ENCODE data around the gene PLEKHA3. TPM values are rescaled to one million over a fixed set of nuclear protein-coding genes. Genes with fewer than 3 reads are reported as not detected.

The PLEKHA3 gene
- total and polyA plus RNA-seq, 2 of the 4 experiments (the other 2 are of a cell fraction) = 3.9 to 5.5 TPM

GRCh38 chr2:178523596-178524134 is 43.4 kb downstream of the PLEKHA3 start:
- Histone ChIP-seq H4K8ac (ENCODE audit: low read depth in 2 of 2, low read length in 2 of 2) (peak overlapping the region; percentile 46 to 93; a peak in 3 of 4 replicates), H3K4me3 (ENCODE audit: insufficient read depth, low read depth, low read length) (peak overlapping the region; percentile 96), H4K20me1 (ENCODE audit: insufficient read depth, low read length) (no peaks in the 10 kb centered on the region), H2BK15ac (ENCODE audit: low read depth, low read length) (no peak overlapping the region), H3K18ac (ENCODE audit: low read depth, low read length) (no peak overlapping the region), H4K91ac (ENCODE audit: insufficient read depth, low read depth, low read length) (peak overlapping the region; percentile 6; the same call in 1 of the 2 replicates), H4K5ac (ENCODE audit: low read depth, low read length) (no peak overlapping the region; the same call in 1 of the 2 replicates), H3K27ac (ENCODE audit: insufficient read depth, low read length) (peak overlapping the region; percentile 27), H2BK5ac (ENCODE audit: low read depth, low read length, poor library complexity, severe bottlenecking) (peak overlapping the region; percentile 76), H3K9me3 (ENCODE audit: control insufficient read depth, insufficient read depth, low read length) (no peaks in the 10 kb centered on the region), H3K9me1 (ENCODE audit: insufficient read depth, low read length) (peaks cover under 1% of the 10 kb centered on the region; the same call in 1 of the 2 replicates), H3K56ac (ENCODE audit: extremely low read depth, insufficient read depth, low read length) (peak overlapping the region; percentile 75; the same call in 1 of the 2 replicates), H3K79me1 (ENCODE audit: low read depth in 1 of 2, low read length in 2 of 2) (peaks cover 13 to 26% of the 10 kb centered on the region in 2 experiments; a peak in 3 of 4 replicates), H2AK5ac (ENCODE audit: low read depth, low read length) (no peak overlapping the region), H2AK9ac (replicated peaks; ENCODE audit: low read depth, low read length, poor library complexity) (peak overlapping the region; percentile 79), H3K4me1 (ENCODE audit: control insufficient read depth, insufficient read depth, low read length) (no peaks in the 10 kb centered on the region), H3K14ac (replicated peaks; ENCODE audit: low read depth, low read length) (peak overlapping the region; percentile 77), H3K23ac (ENCODE audit: low read depth, low read length) (peak overlapping the region; percentile 90; the same call in 1 of the 2 replicates), H3K4ac (ENCODE audit: low read depth, low read length) (peak overlapping the region; percentile 77), H2BK120ac (ENCODE audit: low read depth, low read length) (no peak overlapping the region), H2BK20ac (ENCODE audit: low read depth, low read length) (no peak overlapping the region), H3K27me3 (ENCODE audit: control insufficient read depth, insufficient read depth, low read length) (no peaks in the 10 kb centered on the region), H3K4me2 (ENCODE audit: low read depth, low read length) (peak overlapping the region; percentile 73), H3K36me3 (ENCODE audit: control insufficient read depth, insufficient read depth, low read length) (peaks cover 2% of the 10 kb centered on the region), H3K9ac (ENCODE audit: low read depth, low read length) (peak overlapping the region; percentile 98), H2AFZ (replicated peaks; ENCODE audit: low read length, poor library complexity) (peak overlapping the region; percentile 91)
- ATAC-seq (ENCODE audit: low read depth) (peak; percentile 13; the same call in 1 of the 2 replicates), DNase-seq (peak; percentile 7)
- BruUV-seq (replicated peaks) = no TSS peak
- no CpG with 5 or more reads among the region's 8 CpGs for WGBS, 2 experiments (ENCODE audit: extremely low coverage in 2 of 2, insufficient read length in 1 of 2)
- ChIA-PET CTCF (interaction anchor here (0.6 to 1.3 kb wide), 3 partner anchors 9 to 1107 kb away, joined by 3 to 4 read pairs (median 3); no protein-coding TSS in a partner anchor), POLR2A (ENCODE audit: unreplicated experiment) (interaction anchor here (0.9 kb wide), 1 partner anchor 73 kb away, joined by 3 read pairs; the partner anchor contains the start of genes PJVK and PRKRA)
- dilution Hi-C loops (cut with HindIII; ENCODE audit: low sequenced_read_pairs, unreplicated experiment) = no loop called here
- intact Hi-C loops (cut with micrococcal nuclease) = loop anchor here (5.0 kb wide), 1 partner anchor 411 kb away; the partner anchor contains the start of gene RBM45
- in situ Hi-C loops (cut with MboI; ENCODE audit: low sequenced_read_pairs) = no loop called here
- TF ChIP-seq MXI1 (IDR thresholded peaks at IDR 0.05; ENCODE audit: borderline replicate concordance, low read depth, low read length) (no peak), CEBPB (IDR thresholded peaks at IDR 0.05; ENCODE audit: low read depth, low read length) (no peak), MAZ (IDR thresholded peaks at IDR 0.05; ENCODE audit: borderline replicate concordance, low read depth, low read length) (no peak), RAD21 (IDR thresholded peaks at IDR 0.05; ENCODE audit: low read length) (no peak), USF2 (IDR thresholded peaks at IDR 0.05; ENCODE audit: low read depth, low read length) (no peak), MAFK (IDR thresholded peaks at IDR 0.05; ENCODE audit: low read depth, low read length) (no peak), NFE2L2 (IDR thresholded peaks at IDR 0.05; ENCODE audit: low read depth, low read length) (no peak), CTCF (conservative IDR thresholded peaks at IDR 0.05; ENCODE audit: low read depth, low read length) (no peak), RCOR1 (IDR thresholded peaks at IDR 0.05; ENCODE audit: insufficient replicate concordance, low read length) (no peak), RFX5 (IDR thresholded peaks at IDR 0.05; ENCODE audit: low read depth, low read length) (no peak), SMC3 (IDR thresholded peaks at IDR 0.05; ENCODE audit: low read depth, low read length) (no peak), CHD1 (IDR thresholded peaks at IDR 0.05; ENCODE audit: low read depth, low read length) (no peak), POLR2A (IDR thresholded peaks at IDR 0.05; ENCODE audit: low read depth, low read length) (no peak), ELK1 (IDR thresholded peaks at IDR 0.05; ENCODE audit: borderline replicate concordance, low read depth, low read length) (no peak), BHLHE40 (IDR thresholded peaks at IDR 0.05; ENCODE audit: low read depth, low read length) (no peak)
